Measurements from ENCODE around the gene KCTD15. TPM values are rescaled to one million over a fixed set of nuclear protein-coding genes. Genes with fewer than 3 reads are reported as not detected.

The KCTD15 gene
- total and polyA plus RNA-seq, 10 of the 15 experiments (the other 5 are each of a cell fraction or from before 2014, with no cell fraction given) = not detected

GRCh38 chr19:33750587-33751435 is 45.9 kb upstream of the KCTD15 start:
- H3K4me3 ChIP-seq = no peak overlapping the region
- ChIA-PET RAD21 (ENCODE audit: unreplicated experiment) (no interaction called here), CTCF (no interaction called here), SMC1A (ENCODE audit: uncharacterized antibody, unreplicated experiment) (no interaction called here), POLR2A (no interaction called here)
- no peak overlapping the region for H2AFZ ChIP-seq (ENCODE audit: control insufficient read depth, low read depth, low read length)
- H3K79me2 ChIP-seq (ENCODE audit: control insufficient read depth, insufficient read depth, low read length) = no peaks in the 10 kb centered on the region
- no peak overlapping the region for H3K27ac ChIP-seq (ENCODE audit: control insufficient read depth, insufficient read depth)
- TF ChIP-seq LARP7 (IDR thresholded peaks at IDR 0.05) (no peak), NRF1 (conservative IDR thresholded peaks at IDR 0.05; ENCODE audit: low read depth, low read length) (no peak), ZBTB11 (CRISPR knock-in tag; IDR thresholded peaks at IDR 0.05) (no peak), TCF12 (IDR thresholded peaks at IDR 0.05; ENCODE audit: low read depth, low read length) (no peak), USF1 (IDR thresholded peaks at IDR 0.05; ENCODE audit: borderline replicate concordance, extremely low read length, insufficient read depth, low read depth, low read length) (no peak)
- FAIRE-seq (no peak), ATAC-seq (no peak), DNase-seq (ENCODE audit: low read depth, low spot score) (no peak)
- no TSS peak for BruUV-seq (replicated peaks)
- no peaks in the 10 kb centered on the region for H3K36me3 ChIP-seq (ENCODE audit: control insufficient read depth in 2 of 2, insufficient read depth in 2 of 2, low read length in 1 of 2)
- in situ Hi-C loops (cut with MboI) (loop anchor here (25.0 kb wide), 1 partner anchor 514 kb away; the partner anchor contains the start of gene SLC7A10), intact Hi-C loops (cut with micrococcal nuclease; ENCODE audit: unreplicated experiment) (no loop called here)
- 26% methylated on average over 18 of the region's 18 CpGs for WGBS (ENCODE audit: insufficient coverage, insufficient replicate concordance, low lambda C conversion rate, missing lambda C conversion rate)
- H3K4me2 ChIP-seq (ENCODE audit: control insufficient read depth, insufficient read depth) = no peak overlapping the region
- no peaks in the 10 kb centered on the region for H3K27me3 ChIP-seq (replicated peaks in 1 of 2; ENCODE audit: control insufficient read depth in 2 of 2, insufficient read depth in 2 of 2, low read length in 1 of 2)
- H3K9ac ChIP-seq (ENCODE audit: control insufficient read depth, insufficient read depth, low read length) = no peak overlapping the region
- H4K20me1 ChIP-seq (ENCODE audit: control insufficient read depth, insufficient read depth) = no peaks in the 10 kb centered on the region
- H3K9me3 ChIP-seq (replicated peaks; ENCODE audit: control insufficient read depth, insufficient read depth, low read length) = no peaks in the 10 kb centered on the region
- H3K4me1 ChIP-seq (ENCODE audit: control insufficient read depth, insufficient read depth, low read length) = no peaks in the 10 kb centered on the region

Data from GM12878 (cell line).